GM12875 (cell line): ENCODE results near the gene PTPN14.

Experiments
- H3K4me3 ChIP-seq: one replicate; pipeline ENCODE4 v1.5.1; 2011; ENCODE audit warnings: low read depth, low read length, control low read depth
- TF ChIP-seq, protein P1 (sequence below): IDR thresholded peaks from 2 replicates; pipeline ENCODE4 v1.5.1; 2011; ENCODE audit warnings: low read depth, mild to moderate bottlenecking, control low read depth, inconsistent platforms, low read length, moderate library complexity, borderline replicate concordance; ENCODE audit not compliant: insufficient read depth

The PTPN14 gene

DNA sequence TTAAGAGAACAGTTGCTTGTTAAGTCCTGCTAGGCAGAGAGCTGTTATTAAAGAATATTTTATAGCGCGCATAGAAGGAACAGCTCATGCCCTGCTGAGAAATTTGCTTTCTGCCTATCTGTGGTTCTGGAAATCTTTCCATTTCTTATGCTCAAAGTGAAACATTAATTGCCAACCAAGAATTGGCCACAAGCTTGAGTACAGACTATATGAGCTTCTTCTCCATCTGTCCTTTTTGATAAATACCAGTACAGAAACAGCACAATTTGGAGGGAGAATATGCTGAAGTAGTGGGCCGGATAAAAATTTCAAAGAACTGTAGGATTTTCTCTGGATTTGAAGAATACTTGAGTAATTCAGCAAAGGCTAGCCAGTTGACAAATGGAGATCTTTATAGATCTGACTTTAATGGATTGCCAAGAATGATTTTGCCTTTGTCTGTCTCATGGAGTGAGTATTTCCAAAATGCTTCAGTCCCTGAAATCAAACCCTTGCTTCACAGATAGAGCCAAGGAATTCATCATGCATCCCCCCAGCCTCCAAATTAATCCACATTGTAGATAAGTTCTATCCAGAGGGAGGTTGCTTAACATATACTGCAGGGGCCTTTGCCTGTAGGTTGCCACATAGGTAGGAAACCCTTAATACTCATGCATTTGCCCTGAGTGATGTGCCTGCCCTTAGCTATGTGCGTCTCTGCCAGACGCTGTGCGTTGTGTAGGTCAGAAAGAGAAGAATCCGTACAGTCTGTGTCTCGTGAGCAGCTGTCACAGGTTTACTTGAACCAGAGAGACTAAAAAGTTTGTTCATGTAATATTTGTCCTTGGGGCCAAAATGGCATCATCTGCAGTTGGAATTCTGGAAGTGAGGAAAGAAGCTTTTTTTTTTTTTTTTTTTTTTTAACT, 226.3 kb downstream of the PTPN14 start:
- no peak overlapping the region for H3K4me3 ChIP-seq
- TF ChIP-seq, protein P1, sequence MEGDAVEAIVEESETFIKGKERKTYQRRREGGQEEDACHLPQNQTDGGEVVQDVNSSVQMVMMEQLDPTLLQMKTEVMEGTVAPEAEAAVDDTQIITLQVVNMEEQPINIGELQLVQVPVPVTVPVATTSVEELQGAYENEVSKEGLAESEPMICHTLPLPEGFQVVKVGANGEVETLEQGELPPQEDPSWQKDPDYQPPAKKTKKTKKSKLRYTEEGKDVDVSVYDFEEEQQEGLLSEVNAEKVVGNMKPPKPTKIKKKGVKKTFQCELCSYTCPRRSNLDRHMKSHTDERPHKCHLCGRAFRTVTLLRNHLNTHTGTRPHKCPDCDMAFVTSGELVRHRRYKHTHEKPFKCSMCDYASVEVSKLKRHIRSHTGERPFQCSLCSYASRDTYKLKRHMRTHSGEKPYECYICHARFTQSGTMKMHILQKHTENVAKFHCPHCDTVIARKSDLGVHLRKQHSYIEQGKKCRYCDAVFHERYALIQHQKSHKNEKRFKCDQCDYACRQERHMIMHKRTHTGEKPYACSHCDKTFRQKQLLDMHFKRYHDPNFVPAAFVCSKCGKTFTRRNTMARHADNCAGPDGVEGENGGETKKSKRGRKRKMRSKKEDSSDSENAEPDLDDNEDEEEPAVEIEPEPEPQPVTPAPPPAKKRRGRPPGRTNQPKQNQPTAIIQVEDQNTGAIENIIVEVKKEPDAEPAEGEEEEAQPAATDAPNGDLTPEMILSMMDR, result no peak

DNA sequence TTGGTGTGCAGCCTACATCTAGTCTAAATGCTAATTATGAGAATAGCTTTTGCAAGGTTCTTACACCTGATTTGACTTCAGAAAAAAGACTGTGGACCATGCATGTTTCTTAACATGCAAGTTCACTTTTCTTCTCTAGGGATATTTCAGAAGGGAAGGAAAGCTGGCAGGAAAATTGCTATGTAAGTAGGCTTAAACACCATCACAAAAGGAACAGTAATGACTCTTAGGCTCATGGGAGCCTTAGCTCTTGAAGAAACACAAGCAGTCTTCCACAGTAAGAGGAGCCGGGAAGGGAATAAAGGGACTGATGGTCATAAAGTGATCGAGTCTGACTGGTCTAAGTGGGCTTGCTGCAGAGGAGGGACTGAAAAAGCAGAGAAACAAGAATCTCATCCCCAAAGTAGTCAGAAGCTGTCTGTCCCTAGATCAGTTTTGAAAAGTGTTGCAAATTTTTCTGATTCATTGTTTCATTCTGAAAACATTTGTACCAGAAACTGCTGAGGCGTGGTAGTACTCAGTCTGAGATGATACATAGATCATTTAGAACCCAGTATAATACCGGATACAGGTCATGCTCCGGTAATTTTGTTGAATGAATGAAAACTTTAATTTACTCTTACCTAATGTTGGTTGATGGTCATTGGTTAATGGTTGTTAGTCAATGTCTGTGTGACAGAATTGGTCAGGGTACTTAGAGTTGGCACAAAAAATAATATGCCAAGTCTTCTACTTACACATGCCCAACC, 229.5 kb downstream of the PTPN14 start:
- TF ChIP-seq, protein P1, result no peak
- H3K4me3 ChIP-seq, result no peak overlapping the region

DNA sequence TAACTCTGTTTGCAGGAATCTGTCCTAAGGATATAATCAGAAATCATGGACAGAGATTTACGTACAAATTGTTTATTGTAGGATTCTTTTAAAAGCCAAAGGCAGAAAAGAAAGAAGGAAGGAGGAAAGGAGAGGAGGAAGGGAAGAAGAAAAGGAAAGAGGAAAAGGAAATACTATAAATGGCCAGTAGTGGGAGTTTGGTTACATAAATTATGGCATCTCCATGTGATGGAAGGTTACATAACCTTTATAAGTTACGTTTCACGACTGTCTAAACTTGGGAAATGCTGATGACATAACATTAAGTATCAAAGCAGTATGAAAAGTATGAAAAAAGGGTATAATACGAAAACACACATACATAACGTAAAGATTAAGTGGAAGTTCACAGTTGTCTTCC, 231.5 kb downstream of the PTPN14 start:
- H3K4me3 ChIP-seq, result no peak overlapping the region
- TF ChIP-seq, protein P1, result no peak

DNA sequence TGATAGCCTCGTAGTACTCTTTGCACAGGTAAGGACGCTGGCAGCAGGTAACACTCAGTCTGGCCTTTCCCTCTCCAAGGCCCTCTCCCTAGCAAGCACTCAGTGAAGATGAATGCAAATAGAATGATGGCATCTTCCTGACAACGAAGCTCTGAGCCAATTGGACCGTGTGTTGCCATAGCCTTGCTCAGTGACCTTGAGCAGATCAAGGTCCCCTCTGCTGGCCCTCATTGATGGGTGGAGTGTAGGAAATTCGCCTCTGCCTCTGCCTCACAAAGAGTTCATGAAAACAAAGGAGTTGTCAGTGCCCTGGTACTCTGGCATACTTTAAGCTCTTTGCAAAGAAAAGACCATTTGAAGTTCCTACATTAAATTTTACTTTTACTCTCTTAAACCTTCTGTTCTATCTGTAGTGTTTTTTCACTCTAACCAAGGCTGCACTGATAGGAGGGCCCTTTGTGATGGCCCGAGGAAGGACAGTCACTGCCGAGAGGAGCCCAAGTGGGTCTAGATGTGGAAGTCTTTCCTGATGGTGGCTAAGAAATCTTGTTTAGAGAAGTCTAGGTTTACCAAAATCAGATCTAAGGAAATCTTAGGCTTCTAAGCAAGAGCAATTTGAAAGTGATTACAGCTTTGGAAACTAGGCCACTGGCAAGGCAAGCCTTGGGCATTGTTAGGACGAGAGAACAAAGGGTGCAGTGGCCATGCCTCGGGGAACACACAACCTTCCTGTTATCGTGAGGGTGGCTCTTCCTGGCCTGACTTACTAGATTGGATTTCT, 232.3 kb downstream of the PTPN14 start:
- TF ChIP-seq, protein P1, result no peak
- H3K4me3 ChIP-seq, result no peak overlapping the region

DNA sequence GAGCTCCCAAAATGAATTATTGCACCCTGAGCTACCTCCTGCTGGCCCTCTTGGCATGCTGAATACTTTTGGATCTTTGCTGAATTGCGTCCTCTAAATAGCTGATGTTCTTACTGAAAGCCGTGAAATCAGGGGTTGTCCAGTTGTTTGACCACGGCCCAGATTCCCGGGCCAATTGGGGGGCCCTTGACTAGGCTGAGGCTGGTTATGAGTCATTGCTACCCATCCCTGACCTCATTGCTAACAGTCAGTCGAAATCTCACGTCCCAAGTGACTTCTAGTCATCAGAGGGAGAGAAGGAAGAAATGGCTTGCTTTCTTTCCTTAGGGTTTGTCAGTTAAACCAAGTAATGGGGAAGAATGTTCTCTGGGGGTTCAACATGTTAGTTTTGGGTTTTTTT, 233.0 kb downstream of the PTPN14 start:
- TF ChIP-seq, protein P1, result no peak
- H3K4me3 ChIP-seq, result no peak overlapping the region

DNA sequence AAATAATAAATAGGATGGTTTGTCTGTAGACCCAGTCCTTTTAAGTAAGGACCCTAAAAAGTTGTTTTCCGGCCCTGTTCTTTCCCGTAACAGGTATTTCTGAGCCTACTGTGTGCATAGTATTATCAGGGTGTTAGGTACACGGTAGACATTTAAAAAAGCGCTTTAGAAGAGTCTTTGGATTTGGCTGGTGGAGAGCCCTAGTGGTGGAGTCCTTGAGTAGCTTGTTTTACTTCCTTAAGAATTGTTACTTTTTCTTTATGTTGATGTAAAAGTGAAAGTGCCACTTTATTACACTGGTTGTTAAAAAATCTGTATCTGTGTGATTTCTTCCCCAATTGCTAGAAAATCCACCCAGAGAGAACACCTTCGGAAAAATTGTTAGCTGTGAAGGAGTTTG, 233.7 kb downstream of the PTPN14 start:
- TF ChIP-seq, protein P1, result no peak
- H3K4me3 ChIP-seq, result no peak overlapping the region
